A549 (cell line): ENCODE data around the gene SUMO3.

ENCODE experiments used
- E2F6 ChIP-seq: IDR thresholded peaks from 2 replicates; pipeline ENCODE4 v1.6.1; 2012; ENCODE audit warnings: low read depth, borderline replicate concordance
- FOSL2 ChIP-seq, 2 experiments: fragments of 450-650 bp in 1 of 2; fragments of >200 bp in 1 of 2; sonication (Bioruptor Twin) in 1 of 2; formaldehyde crosslinking; IDR thresholded peaks; 2 replicates each; pipeline versions ENCODE4 v1.5.0 to v1.6.1; 2016 to 2020; ENCODE audit warnings: mild to moderate bottlenecking in 1 of 2, moderate library complexity in 1 of 2
- HOXA7 ChIP-seq: fragments of 250-450 bp; sonication (Bioruptor Pico); IDR thresholded peaks from 2 replicates; pipeline ENCODE4 v1.5.0; 2020; ENCODE audit warnings: mild to moderate bottlenecking, moderate library complexity
- JUNB ChIP-seq: fragments of >200 bp; sonication (Bioruptor Twin); formaldehyde crosslinking; IDR thresholded peaks from 2 replicates; pipeline ENCODE4 v1.6.1; 2016
- MAZ ChIP-seq: fragments of 150-350 bp; IDR thresholded peaks from 2 replicates; pipeline ENCODE4 v1.6.1; 2014; ENCODE audit warnings: antibody characterized with exemption, low read depth, low read length, borderline replicate concordance
- POLR2A ChIP-seq: IDR thresholded peaks from 2 replicates; pipeline ENCODE4 v1.6.1; 2012; ENCODE audit warnings: mild to moderate bottlenecking, low read length
- TF ChIP-seq, protein P1 (sequence below): fragments of >200 bp; sonication (Bioruptor Twin); formaldehyde crosslinking; IDR thresholded peaks from 3 replicates; pipeline ENCODE4 v1.5.1; 2016
- TF ChIP-seq, protein P2 (sequence below): fragments of 200-600 bp; sonication (generic); IDR thresholded peaks from 2 replicates; pipeline ENCODE4 v1.6.1; 2016; ENCODE audit warnings: antibody characterized with exemption, mild to moderate bottlenecking, moderate library complexity

- TF ChIP-seq, protein P1, sequence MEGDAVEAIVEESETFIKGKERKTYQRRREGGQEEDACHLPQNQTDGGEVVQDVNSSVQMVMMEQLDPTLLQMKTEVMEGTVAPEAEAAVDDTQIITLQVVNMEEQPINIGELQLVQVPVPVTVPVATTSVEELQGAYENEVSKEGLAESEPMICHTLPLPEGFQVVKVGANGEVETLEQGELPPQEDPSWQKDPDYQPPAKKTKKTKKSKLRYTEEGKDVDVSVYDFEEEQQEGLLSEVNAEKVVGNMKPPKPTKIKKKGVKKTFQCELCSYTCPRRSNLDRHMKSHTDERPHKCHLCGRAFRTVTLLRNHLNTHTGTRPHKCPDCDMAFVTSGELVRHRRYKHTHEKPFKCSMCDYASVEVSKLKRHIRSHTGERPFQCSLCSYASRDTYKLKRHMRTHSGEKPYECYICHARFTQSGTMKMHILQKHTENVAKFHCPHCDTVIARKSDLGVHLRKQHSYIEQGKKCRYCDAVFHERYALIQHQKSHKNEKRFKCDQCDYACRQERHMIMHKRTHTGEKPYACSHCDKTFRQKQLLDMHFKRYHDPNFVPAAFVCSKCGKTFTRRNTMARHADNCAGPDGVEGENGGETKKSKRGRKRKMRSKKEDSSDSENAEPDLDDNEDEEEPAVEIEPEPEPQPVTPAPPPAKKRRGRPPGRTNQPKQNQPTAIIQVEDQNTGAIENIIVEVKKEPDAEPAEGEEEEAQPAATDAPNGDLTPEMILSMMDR, result peak; percentile 6; the same call in 2 of the 3 replicates
- TF ChIP-seq POLR2A (no peak), MAZ (no peak), JUNB (no peak), HOXA7 (CRISPR knock-in tag) (no peak), E2F6 (no peak), FOSL2 (IDR thresholded peaks at IDR 0.05) (no peak), FOSL2 (CRISPR knock-in tag; IDR thresholded peaks at IDR 0.05) (no peak)
- TF ChIP-seq, protein P2, sequence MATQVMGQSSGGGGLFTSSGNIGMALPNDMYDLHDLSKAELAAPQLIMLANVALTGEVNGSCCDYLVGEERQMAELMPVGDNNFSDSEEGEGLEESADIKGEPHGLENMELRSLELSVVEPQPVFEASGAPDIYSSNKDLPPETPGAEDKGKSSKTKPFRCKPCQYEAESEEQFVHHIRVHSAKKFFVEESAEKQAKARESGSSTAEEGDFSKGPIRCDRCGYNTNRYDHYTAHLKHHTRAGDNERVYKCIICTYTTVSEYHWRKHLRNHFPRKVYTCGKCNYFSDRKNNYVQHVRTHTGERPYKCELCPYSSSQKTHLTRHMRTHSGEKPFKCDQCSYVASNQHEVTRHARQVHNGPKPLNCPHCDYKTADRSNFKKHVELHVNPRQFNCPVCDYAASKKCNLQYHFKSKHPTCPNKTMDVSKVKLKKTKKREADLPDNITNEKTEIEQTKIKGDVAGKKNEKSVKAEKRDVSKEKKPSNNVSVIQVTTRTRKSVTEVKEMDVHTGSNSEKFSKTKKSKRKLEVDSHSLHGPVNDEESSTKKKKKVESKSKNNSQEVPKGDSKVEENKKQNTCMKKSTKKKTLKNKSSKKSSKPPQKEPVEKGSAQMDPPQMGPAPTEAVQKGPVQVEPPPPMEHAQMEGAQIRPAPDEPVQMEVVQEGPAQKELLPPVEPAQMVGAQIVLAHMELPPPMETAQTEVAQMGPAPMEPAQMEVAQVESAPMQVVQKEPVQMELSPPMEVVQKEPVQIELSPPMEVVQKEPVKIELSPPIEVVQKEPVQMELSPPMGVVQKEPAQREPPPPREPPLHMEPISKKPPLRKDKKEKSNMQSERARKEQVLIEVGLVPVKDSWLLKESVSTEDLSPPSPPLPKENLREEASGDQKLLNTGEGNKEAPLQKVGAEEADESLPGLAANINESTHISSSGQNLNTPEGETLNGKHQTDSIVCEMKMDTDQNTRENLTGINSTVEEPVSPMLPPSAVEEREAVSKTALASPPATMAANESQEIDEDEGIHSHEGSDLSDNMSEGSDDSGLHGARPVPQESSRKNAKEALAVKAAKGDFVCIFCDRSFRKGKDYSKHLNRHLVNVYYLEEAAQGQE, result no peak
Measured at GRCh38 chr21:44793592-44794374, 24.1 kb downstream of the SUMO3 start.
